ENCODE data around the gene IGFLR1. TPM values are rescaled to one million over a fixed set of nuclear protein-coding genes. Genes with fewer than 3 reads are reported as not detected.

The IGFLR1 gene
- total and polyA plus RNA-seq, 2 experiments from 2014 or later, result 2.6 to 5.5 TPM

- Histone ChIP-seq H3K9me3 (ENCODE audit: low read depth) (no peaks in the 10 kb centered on the region), H3K4me1 (ENCODE audit: low read depth) (no peaks in the 10 kb centered on the region), H3K27ac (no peak overlapping the region), H3K27me3 (no peaks in the 10 kb centered on the region), H3K4me3 (no peak overlapping the region), H3K36me3 (peaks cover 58% of the 10 kb centered on the region)
- no peak for DNase-seq (ENCODE audit: low read depth in 1 of 2, low spot score in 1 of 2)
- TF ChIP-seq CTCF (IDR thresholded peaks at IDR 0.05; ENCODE audit: low read depth, low read length), result no peak
Measured at GRCh38 chr19:35723671-35724070, 18.6 kb downstream of the IGFLR1 start.

- Histone ChIP-seq H3K4me3 (no peak overlapping the region), H3K9me3 (ENCODE audit: low read depth) (no peaks in the 10 kb centered on the region), H3K4me1 (ENCODE audit: low read depth) (no peaks in the 10 kb centered on the region), H3K27ac (no peak overlapping the region), H3K36me3 (peaks cover 51% of the 10 kb centered on the region), H3K27me3 (no peaks in the 10 kb centered on the region)
- no peak for TF ChIP-seq CTCF (IDR thresholded peaks at IDR 0.05; ENCODE audit: low read depth, low read length)
- no peak for DNase-seq (ENCODE audit: low read depth in 1 of 2, low spot score in 1 of 2)
Measured at GRCh38 chr19:35722897-35723296, 19.4 kb downstream of the IGFLR1 start.

- no peaks in the 10 kb centered on the region for H3K27me3 ChIP-seq
- H3K36me3 ChIP-seq, result peaks cover 48% of the 10 kb centered on the region
- no peak for TF ChIP-seq CTCF (IDR thresholded peaks at IDR 0.05; ENCODE audit: low read depth, low read length)
- H3K27ac ChIP-seq, result no peak overlapping the region
- H3K4me3 ChIP-seq, result no peak overlapping the region
- no peaks in the 10 kb centered on the region for H3K9me3 ChIP-seq (ENCODE audit: low read depth)
- DNase-seq (ENCODE audit: low read depth in 1 of 2, low spot score in 1 of 2), result no peak
- no peaks in the 10 kb centered on the region for H3K4me1 ChIP-seq (ENCODE audit: low read depth)
Measured at GRCh38 chr19:35722461-35722860, 19.8 kb downstream of the IGFLR1 start.

DNA sequence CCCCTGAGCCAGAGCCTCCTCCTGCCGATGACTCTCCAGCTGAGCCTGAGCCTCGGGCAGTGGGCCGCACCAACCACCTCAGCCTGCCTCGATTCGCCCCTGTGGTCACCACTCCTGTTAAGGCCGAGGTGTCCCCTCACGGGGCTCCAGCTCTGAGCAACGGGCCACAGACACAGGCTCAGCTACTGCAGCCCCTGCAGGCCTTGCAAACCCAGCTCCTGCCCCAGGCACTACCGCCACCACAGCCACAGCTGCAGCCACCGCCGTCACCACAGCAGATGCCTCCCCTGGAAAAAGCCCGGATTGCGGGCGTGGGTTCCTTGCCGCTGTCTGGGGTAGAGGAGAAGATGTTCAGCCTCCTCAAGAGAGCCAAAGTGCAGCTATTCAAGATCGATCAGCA, 20.9 kb downstream of the IGFLR1 start:
- no peak for DNase-seq (ENCODE audit: low read depth in 1 of 2, low spot score in 1 of 2)
- Histone ChIP-seq H3K27me3 (no peaks in the 10 kb centered on the region), H3K4me1 (ENCODE audit: low read depth) (no peaks in the 10 kb centered on the region), H3K4me3 (no peak overlapping the region), H3K36me3 (peaks cover 43% of the 10 kb centered on the region), H3K27ac (no peak overlapping the region), H3K9me3 (ENCODE audit: low read depth) (no peaks in the 10 kb centered on the region)
- TF ChIP-seq CTCF (IDR thresholded peaks at IDR 0.05; ENCODE audit: low read depth, low read length), result no peak

GRCh38 chr19:35720648-35721047, 21.6 kb downstream of the IGFLR1 start:
- peaks cover 39% of the 10 kb centered on the region for H3K36me3 ChIP-seq

More at GRCh38 chr19:35720648-35721047, 21.6 kb downstream of the IGFLR1 start:
- TF ChIP-seq CTCF (IDR thresholded peaks at IDR 0.05; ENCODE audit: low read depth, low read length), result no peak
- Histone ChIP-seq H3K27me3 (no peaks in the 10 kb centered on the region), H3K4me1 (ENCODE audit: low read depth) (peaks cover 5% of the 10 kb centered on the region), H3K4me3 (no peak overlapping the region), H3K9me3 (ENCODE audit: low read depth) (no peaks in the 10 kb centered on the region), H3K27ac (no peak overlapping the region)
- DNase-seq (ENCODE audit: low read depth in 1 of 2, low spot score in 1 of 2), result no peak

All from cardiac muscle cell (in vitro differentiated cells and primary cell).